Testis (tissue), 2 donors: ENCODE results near the gene UQCRH.

Source experiments
- POLR2A ChIP-seq: fragments of 450-650 bp; IDR thresholded peaks from one replicate; pipeline ENCODE4 v1.6.1; 2017; ENCODE audit warnings: antibody characterized with exemption, mild to moderate bottlenecking, moderate library complexity
- TF ChIP-seq, protein P1 (sequence below), 3 experiments: fragments of 450-650 bp in 2 of 3; fragments of 200-600 bp in 1 of 3; sonication (generic) in 1 of 3; IDR thresholded peaks; one replicate each; pipeline ENCODE4 v1.5.1; 2016 to 2019; ENCODE audit warnings: antibody characterized with exemption in 3 of 3, mild to moderate bottlenecking in 2 of 3, moderate library complexity in 1 of 3

- TF ChIP-seq, protein P1, sequence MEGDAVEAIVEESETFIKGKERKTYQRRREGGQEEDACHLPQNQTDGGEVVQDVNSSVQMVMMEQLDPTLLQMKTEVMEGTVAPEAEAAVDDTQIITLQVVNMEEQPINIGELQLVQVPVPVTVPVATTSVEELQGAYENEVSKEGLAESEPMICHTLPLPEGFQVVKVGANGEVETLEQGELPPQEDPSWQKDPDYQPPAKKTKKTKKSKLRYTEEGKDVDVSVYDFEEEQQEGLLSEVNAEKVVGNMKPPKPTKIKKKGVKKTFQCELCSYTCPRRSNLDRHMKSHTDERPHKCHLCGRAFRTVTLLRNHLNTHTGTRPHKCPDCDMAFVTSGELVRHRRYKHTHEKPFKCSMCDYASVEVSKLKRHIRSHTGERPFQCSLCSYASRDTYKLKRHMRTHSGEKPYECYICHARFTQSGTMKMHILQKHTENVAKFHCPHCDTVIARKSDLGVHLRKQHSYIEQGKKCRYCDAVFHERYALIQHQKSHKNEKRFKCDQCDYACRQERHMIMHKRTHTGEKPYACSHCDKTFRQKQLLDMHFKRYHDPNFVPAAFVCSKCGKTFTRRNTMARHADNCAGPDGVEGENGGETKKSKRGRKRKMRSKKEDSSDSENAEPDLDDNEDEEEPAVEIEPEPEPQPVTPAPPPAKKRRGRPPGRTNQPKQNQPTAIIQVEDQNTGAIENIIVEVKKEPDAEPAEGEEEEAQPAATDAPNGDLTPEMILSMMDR (IDR thresholded peaks at IDR 0.05): no peak
- TF ChIP-seq POLR2A: no peak
These were observed 38.0 kb downstream of the UQCRH start for GRCh38 chr1:46341222-46342083.
